ENCODE data around the gene GSTCD.
"Not testable (repeated sequence)": the region's sequence is repeated elsewhere in the genome, so short reads cannot be mapped to it uniquely, and the experiment has no call there.

Gene GSTCD

GRCh38 chr4:105714932-105715331 lies 6.3 kb downstream of the GSTCD start:
- peak; percentile 38 for DNase-seq (ENCODE audit: low spot score)

DNA sequence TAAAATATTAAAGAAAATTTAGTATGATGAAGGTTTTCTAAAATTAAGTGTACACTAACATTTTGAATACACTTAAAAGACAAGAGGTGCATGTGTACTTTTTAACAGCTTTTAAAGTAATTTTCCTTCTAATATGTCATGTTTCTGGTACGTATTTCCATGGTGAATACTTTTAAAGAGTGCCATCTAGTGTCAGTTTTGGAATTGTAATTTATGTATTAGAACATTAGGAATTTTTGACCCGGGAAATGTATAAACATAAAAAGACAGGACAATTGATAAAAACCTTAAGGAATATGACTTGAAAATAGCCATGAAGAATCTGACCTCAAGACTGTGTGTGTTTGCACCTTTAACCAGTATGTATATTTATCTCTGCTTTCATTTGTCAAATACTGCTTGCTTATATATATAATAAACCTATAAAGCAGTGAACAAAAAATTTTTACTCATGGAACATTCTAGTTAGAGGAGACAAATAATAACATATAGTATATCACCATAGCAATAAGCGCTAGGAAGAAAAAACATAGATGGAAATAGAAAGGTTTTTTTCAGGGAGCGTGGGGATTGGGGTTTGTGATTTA lies 7.2 kb downstream of the GSTCD start:
- peak; percentile 60 for DNase-seq (ENCODE audit: low spot score)

DNA sequence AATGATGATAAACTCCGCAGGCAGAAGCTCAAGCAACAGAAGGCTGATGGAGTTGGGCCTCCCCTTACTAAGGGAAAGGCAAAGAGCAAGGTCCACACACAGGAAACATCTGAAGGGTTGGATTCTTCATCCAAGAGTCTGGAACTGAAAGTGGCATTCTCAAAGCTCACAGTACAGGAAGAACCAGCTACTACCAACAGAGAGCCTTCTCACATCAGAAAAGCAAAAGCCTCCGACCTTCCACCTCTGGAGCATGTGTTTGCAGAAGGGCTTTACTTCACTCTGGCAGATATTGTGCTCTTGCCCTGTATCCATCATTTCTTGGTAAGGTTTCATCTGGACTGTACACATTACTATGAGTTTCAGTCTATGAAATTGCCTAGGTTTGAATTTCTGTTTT lies 10.6 kb downstream of the GSTCD start:
- no peak for DNase-seq (ENCODE audit: low spot score)

DNA sequence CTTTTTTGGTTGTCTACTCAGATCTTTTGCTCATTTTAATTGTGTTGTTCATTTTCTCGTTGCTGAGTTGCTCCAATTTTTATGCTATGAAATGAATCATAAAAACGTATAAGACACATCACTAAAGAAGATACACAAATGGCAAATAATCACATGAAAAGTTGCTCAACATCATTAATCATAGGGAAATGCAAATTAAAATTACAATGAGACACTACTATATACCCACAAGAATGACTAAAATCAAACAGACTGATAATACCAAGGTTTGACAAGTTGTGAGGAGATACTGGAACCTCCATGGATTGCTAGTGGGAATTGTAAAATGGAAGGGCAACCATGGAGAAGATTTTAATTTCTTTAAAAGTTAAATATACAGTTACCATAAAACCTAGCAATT lies 17.0 kb downstream of the GSTCD start:
- no peak for DNase-seq (ENCODE audit: low spot score)

GRCh38 chr4:105729895-105730294 lies 21.3 kb downstream of the GSTCD start:
- DNase-seq (ENCODE audit: low spot score) = not testable (repeated sequence)

DNA sequence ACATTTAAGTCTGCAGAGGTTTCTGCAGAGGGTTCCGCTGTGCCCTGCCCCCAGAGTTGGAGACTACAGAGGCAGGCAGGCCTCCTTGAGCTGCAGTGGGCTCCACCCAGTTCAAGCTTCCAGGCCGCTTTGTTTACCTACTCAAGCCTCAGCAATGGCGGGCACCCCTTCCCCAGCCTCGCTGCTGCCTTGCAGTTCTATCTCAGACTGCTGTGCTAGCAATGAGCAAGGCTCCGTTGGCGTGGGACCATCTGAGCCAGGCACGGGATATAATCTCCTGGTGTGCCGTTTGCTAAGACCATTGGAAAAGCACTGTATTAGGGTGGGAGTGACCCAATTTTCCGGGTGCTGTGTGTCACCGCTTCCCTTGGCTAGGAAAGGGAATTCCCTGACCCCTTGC lies 26.6 kb downstream of the GSTCD start:
- DNase-seq (ENCODE audit: low spot score) = not testable (repeated sequence)

- DNase-seq (ENCODE audit: low spot score) = no peak
Observed at GRCh38 chr4:105741548-105741947, 33.0 kb downstream of the GSTCD start.

DNA sequence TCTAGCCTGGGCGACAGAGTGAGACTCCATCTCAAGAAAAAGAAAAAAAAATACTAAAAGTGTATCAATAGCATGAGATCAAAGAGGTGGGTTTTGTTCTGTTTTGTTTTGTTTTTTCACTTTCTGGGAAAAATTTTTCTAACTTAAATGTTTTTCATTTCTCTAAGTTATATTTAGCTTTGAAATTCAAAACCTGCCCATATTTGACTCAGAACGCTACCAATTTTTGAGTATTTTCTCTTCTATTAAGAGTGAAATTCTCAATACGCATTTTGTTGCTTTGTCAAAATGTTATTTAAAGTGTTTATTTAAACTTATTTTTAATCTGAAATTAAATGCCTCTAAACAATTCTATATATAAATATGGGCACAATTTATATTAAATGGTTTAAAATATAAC lies 39.6 kb downstream of the GSTCD start:
- DNase-seq (ENCODE audit: low spot score) = no peak

- DNase-seq (ENCODE audit: low spot score) = no peak
Observed at GRCh38 chr4:105751718-105752299, 43.2 kb downstream of the GSTCD start.

DNA sequence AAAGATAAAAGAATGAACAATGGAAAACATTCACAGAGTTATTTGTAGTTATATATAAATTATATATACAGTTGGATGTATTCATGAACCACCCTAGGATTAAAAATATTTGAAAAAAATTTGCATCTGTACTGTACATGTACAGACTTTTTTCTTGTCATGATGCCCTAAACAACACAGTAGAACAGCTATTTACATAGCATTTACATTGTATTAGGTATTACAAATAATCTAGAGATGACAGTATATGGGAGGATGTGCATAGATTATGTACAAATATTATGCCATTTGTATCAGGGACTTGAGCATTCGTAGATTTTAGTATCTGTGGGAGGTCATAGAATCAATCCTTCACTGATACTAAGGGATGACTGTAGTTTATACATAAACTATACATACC lies 44.8 kb downstream of the GSTCD start:
- DNase-seq (ENCODE audit: low spot score) = no peak

DNA sequence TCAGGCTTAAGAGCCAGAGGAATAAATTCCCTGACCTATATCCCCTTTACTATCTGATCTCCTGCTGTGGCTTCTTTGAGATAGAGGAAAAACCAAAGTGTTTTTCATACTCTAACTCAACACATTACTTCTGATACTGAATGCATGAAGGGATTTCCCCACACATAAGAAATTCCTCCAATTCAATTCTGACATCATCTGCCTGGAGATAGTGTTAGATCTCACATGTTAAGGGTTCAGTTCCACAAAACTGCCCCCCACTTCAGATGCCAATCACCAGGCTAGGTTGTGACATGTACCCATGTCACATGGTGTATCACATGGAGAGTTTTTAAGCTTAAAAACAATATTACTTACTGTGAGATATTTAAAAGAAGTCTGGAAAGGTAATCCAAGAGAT lies 46.8 kb downstream of the GSTCD start:
- DNase-seq (ENCODE audit: low spot score) = no peak

DNA sequence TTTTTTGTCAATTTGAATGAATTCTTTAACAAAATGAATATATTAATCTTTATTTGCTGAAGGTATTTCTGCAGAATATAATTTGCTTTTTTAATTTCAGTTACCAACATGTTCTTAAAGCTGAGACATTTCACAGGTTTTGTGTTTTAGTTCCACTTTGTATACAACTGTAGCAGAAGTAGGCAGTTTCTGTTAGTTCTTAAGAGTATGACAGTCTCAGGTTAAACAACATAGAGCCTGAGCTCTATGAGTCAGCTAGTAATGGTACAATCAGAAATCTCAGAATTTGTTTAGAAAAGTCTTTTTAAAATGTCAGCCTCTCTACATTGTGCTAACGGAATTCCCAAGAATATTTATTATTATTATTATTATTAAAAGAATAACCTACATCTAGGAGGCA lies 50.4 kb downstream of the GSTCD start:
- DNase-seq (ENCODE audit: low spot score) = no peak

DNA sequence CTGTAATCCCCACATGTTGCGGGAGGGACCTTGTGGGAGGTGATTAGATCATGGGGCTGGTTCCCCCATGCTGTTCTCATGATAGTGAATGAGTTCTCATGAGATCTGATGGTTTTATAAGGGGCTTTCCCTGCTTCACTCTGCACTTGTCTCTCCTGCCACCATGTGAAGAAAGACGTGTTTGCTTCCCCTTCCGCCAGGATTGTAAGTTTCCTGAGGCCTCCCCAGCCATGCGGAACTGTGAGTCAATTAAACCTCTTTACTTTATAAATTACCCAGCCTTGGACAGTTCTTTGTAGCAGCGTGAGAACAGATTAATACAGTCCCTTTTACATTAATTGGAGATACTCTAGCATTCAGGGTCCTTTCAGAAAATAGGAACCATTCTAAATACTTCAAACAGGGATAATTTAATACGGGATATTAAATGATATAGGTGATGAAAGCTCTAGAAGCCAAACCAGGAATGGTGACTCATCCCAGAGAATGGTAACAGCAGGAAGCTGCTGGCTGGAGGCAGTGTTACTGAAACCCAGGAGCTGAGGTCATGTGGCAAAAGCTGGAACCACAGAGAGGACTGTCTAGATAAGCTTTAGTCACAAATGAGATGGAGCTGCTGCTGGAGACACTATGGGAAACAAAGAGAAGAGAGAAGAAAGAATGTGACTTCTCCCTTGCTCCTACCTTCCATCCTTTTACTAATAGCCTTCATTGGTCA lies 57.3 kb downstream of the GSTCD start:
- DNase-seq (ENCODE audit: low spot score) = no peak

DNA sequence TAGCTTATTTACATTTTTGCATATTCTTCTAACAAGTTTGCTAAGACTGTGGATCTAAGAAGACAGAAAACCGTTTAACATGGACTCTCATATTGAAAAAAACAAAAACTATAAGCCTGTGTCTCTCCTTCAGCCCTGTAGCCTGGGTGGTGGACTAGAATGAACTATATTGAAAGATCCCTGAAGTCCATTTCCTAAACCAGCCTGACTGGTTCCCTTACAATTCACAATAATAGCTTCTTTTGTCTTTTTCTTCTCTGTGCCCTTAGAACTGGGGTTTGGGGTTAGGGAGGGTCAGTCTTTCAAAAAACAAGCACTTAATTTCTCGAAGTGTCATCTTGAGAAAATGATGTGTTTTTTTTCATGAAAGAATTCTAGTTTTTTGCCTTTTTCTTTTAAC lies 59.0 kb downstream of the GSTCD start:
- DNase-seq (ENCODE audit: low spot score) = no peak

GRCh38 chr4:105770524-105770923 lies 61.9 kb downstream of the GSTCD start:
- not testable (repeated sequence) for DNase-seq (ENCODE audit: low spot score)

GRCh38 chr4:105772065-105772464 lies 63.5 kb downstream of the GSTCD start:
- not testable (repeated sequence) for DNase-seq (ENCODE audit: low spot score)

GRCh38 chr4:105775760-105776415 lies 67.3 kb downstream of the GSTCD start:
- DNase-seq (ENCODE audit: low spot score) = not testable (repeated sequence)

GRCh38 chr4:105780176-105780575 lies 71.6 kb downstream of the GSTCD start:
- no peak for DNase-seq (ENCODE audit: low spot score)

DNA sequence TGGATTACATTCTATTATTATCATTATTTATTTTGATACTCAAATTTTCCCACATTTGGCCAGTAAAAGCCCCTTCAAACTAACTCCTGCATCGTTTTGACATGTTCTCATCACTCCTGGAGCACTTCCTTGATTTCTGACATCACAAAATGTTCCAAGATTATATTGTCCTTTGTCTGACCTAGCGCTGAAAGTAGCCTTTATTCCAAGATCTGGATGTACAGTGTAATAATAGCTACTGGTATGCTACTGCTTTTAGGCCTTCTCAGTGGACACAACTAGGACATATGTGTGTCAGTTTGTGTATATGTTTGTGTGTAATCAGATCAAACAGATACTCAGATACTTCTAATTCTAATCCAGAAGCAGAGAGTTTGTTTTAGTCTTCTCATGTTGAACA lies 76.2 kb downstream of the GSTCD start:
- DNase-seq (ENCODE audit: low spot score) = no peak

DNA sequence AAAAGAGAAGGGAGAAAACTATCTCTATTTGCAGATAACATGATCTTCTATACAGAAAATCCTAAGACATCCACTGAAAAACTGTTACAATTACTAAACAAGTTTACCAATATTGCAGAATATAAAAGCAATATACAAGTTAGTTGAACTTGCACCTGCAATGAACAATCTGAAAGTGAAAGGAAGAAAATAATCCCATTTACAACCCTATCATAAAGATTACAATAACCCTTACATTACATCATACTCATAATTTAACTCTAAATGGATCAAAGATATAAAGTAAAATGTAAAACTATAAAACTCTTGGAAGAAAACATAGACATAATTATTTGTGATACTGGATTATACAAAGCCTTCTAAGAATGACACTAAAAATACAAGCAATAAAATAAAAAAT lies 77.2 kb downstream of the GSTCD start:
- no peak for DNase-seq (ENCODE audit: low spot score)

DNA sequence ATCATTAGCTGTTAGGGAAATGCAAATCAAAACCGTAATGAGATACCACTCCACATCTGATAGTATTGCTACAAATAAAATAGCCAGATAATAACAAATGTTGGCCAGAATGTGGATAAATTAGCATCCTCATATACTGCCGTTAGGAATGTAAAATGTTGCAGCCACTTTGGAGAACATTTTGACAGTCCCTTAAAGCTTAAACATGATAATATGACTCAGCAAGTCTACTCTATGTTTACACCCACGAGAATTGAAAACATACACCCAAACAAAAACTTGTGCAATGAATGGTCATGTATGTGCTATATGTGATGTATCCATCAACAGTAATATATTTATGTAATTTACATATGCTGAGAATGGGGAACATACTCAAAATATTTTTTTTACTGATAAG lies 78.2 kb downstream of the GSTCD start:
- no peak for DNase-seq (ENCODE audit: low spot score)

- no peak for DNase-seq (ENCODE audit: low spot score)
Observed at GRCh38 chr4:105797225-105797624, 88.6 kb downstream of the GSTCD start.

GRCh38 chr4:105805501-105806120 lies 97.0 kb downstream of the GSTCD start:
- DNase-seq (ENCODE audit: low spot score) = no peak
